Hematopoietic multipotent progenitor cell treated with erythropoietin and hydrocortisone succinate and interleukin-3 and kit ligand, for 6 days (in vitro differentiated cells): ENCODE data around the gene OCIAD1.
A peak's percentile ranks its signal among the peaks of the same experiment; 100 is the strongest.
"Not testable (repeated sequence)": the region's sequence is repeated elsewhere in the genome, so short reads cannot be mapped to it uniquely, and the experiment has no call there.

Experiments used
- DNase-seq: peaks from one replicate; pipeline ENCODE4 v3.0.0-alpha.2; 2015

The OCIAD1 gene

GRCh38 chr4:48827622-48828021 is 3.3 kb upstream of the OCIAD1 start:
- DNase-seq = no peak

- DNase-seq = peak; percentile 42
Measured at GRCh38 chr4:48831532-48832030, 693 bp downstream of the OCIAD1 start.

- DNase-seq = peak; percentile 35
Measured at GRCh38 chr4:48832571-48832970, 1.7 kb downstream of the OCIAD1 start.

GRCh38 chr4:48836658-48837057 is 5.8 kb downstream of the OCIAD1 start:
- no peak for DNase-seq

- DNase-seq = no peak
Measured at GRCh38 chr4:48841045-48841827, 10.3 kb downstream of the OCIAD1 start.

- no peak for DNase-seq
Measured at GRCh38 chr4:48844843-48845242, 14.0 kb downstream of the OCIAD1 start.

- DNase-seq = not testable (repeated sequence)
Measured at GRCh38 chr4:48848799-48849198, 17.9 kb downstream of the OCIAD1 start.

- DNase-seq = no peak
Measured at GRCh38 chr4:48851651-48852050, 20.8 kb downstream of the OCIAD1 start.

- DNase-seq = peak; percentile 76
Measured at GRCh38 chr4:48853604-48854394, 22.9 kb downstream of the OCIAD1 start.

GRCh38 chr4:48854395-48854683 is 23.5 kb downstream of the OCIAD1 start:
- DNase-seq = no peak

- DNase-seq = no peak
Measured at GRCh38 chr4:48854982-48855381, 24.1 kb downstream of the OCIAD1 start.

GRCh38 chr4:48858130-48858529 is 27.2 kb downstream of the OCIAD1 start:
- DNase-seq = peak; percentile 55

- no peak for DNase-seq
Measured at GRCh38 chr4:48862038-48862437, 31.1 kb downstream of the OCIAD1 start.

GRCh38 chr4:48862661-48863060 is 31.8 kb downstream of the OCIAD1 start:
- no peak for DNase-seq

GRCh38 chr4:48863728-48864127 is 32.8 kb downstream of the OCIAD1 start:
- DNase-seq = no peak

GRCh38 chr4:48864696-48865095 is 33.8 kb downstream of the OCIAD1 start:
- DNase-seq = not testable (repeated sequence)

GRCh38 chr4:48877827-48878535 is 47.1 kb downstream of the OCIAD1 start:
- DNase-seq = no peak

GRCh38 chr4:48879561-48880442 is 48.9 kb downstream of the OCIAD1 start:
- no peak for DNase-seq

GRCh38 chr4:48881646-48882045 is 50.8 kb downstream of the OCIAD1 start:
- not testable (repeated sequence) for DNase-seq

GRCh38 chr4:48889750-48890149 is 58.9 kb downstream of the OCIAD1 start:
- DNase-seq = not testable (repeated sequence)

- DNase-seq = no peak
Measured at GRCh38 chr4:48891028-48891619, 60.2 kb downstream of the OCIAD1 start.

GRCh38 chr4:48896845-48897244 is 66.0 kb downstream of the OCIAD1 start:
- no peak for DNase-seq
